Endothelial cell of umbilical vein (primary cell): ENCODE results near the gene TTC36.

ENCODE experiments used
- EZH2 ChIP-seq: IDR thresholded peaks from 2 replicates; pipeline ENCODE4 v1.6.1; 2012; ENCODE audit warnings: borderline replicate concordance, low read depth, mild to moderate bottlenecking, moderate library complexity, low read length, inconsistent platforms; ENCODE audit not compliant: severe bottlenecking
- GATA2 ChIP-seq: IDR thresholded peaks from 2 replicates; pipeline ENCODE4 v1.7.0; 2011; ENCODE audit warnings: low read depth, mild to moderate bottlenecking, moderate library complexity, mixed read lengths, low read length; ENCODE audit not compliant: insufficient read length, insufficient read depth
- JUN ChIP-seq: IDR thresholded peaks from 2 replicates; pipeline ENCODE4 v1.6.1; 2011; ENCODE audit warnings: borderline replicate concordance, low read depth; ENCODE audit not compliant: insufficient read length, insufficient read depth
- MYC ChIP-seq: IDR thresholded peaks from one replicate; pipeline ENCODE4 v1.6.1; 2011; ENCODE audit warnings: mild to moderate bottlenecking, low read depth, low read length
- POLR2A ChIP-seq: IDR thresholded peaks from 2 replicates; pipeline ENCODE4 v1.6.1; 2012; ENCODE audit warnings: low read depth, mild to moderate bottlenecking, control low read depth, low read length
- POLR2AphosphoS5 ChIP-seq: IDR thresholded peaks from 2 replicates; pipeline ENCODE4 v1.6.1; 2012; ENCODE audit warnings: low read depth, mild to moderate bottlenecking, control low read depth, low read length, moderate library complexity; ENCODE audit not compliant: insufficient read depth
- TF ChIP-seq, protein P1 (sequence below), 2 donors: IDR thresholded peaks; 1 replicate in 1 of 2; 2 replicates in 1 of 2; pipeline ENCODE4 v1.5.1; 2011; ENCODE audit warnings: low read length in 2 of 2, mild to moderate bottlenecking in 2 of 2, moderate library complexity in 2 of 2, control low read depth in 1 of 2, inconsistent platforms in 1 of 2, low read depth in 1 of 2; ENCODE audit not compliant: insufficient read depth in 1 of 2; ENCODE audit errors: extremely low read depth in 1 of 2
- TF ChIP-seq, protein P2 (sequence below): IDR thresholded peaks from 2 replicates; pipeline ENCODE4 v1.6.1; 2011; ENCODE audit not compliant: insufficient read depth, insufficient read length

DNA sequence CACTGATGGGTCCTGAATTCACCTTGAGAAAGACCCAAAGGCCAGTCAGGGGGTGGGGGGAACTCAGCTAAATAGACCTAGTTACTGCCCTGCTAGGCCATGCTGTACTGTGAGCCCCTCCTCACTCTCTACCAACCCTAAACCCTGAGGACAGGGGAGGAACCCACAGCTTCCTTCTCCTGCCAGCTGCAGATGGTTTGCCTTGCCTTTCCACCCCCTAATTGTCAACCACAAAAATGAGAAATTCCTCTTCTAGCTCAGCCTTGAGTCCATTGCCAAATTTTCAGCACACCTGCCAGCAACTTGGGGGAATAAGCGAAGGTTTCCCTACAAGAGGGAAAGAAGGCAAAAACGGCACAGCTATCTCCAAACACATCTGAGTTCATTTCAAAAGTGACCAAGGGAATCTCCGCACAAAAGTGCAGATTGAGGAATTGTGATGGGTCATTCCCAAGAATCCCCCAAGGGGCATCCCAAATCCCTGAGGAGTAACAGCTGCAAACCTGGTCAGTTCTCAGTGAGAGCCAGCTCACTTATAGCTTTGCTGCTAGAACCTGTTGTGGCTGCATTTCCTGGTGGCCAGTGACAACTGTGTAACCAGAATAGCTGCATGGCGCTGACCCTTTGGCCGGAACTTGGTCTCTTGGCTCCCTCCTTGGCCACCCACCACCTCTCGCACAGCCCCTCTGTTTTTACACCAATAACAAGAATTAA lies 2.4 kb upstream of the TTC36 start:
- TF ChIP-seq, protein P1, sequence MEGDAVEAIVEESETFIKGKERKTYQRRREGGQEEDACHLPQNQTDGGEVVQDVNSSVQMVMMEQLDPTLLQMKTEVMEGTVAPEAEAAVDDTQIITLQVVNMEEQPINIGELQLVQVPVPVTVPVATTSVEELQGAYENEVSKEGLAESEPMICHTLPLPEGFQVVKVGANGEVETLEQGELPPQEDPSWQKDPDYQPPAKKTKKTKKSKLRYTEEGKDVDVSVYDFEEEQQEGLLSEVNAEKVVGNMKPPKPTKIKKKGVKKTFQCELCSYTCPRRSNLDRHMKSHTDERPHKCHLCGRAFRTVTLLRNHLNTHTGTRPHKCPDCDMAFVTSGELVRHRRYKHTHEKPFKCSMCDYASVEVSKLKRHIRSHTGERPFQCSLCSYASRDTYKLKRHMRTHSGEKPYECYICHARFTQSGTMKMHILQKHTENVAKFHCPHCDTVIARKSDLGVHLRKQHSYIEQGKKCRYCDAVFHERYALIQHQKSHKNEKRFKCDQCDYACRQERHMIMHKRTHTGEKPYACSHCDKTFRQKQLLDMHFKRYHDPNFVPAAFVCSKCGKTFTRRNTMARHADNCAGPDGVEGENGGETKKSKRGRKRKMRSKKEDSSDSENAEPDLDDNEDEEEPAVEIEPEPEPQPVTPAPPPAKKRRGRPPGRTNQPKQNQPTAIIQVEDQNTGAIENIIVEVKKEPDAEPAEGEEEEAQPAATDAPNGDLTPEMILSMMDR (IDR thresholded peaks at IDR 0.05; ENCODE audit: extremely low read depth in 1 of 2, insufficient read depth in 1 of 2, low read depth in 1 of 2, low read length in 2 of 2) = no peak
- TF ChIP-seq, protein P2, sequence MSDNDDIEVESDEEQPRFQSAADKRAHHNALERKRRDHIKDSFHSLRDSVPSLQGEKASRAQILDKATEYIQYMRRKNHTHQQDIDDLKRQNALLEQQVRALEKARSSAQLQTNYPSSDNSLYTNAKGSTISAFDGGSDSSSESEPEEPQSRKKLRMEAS = no peak
- TF ChIP-seq POLR2A (no peak), EZH2 (no peak), GATA2 (no peak), POLR2AphosphoS5 (no peak), JUN (no peak), MYC (no peak)
